Activated CD4-positive, alpha-beta T cell treated with anti-CD3 and anti-CD28 coated beads, Interleukin-2, amount 50 U/mL, for 4 hours (primary cell): ENCODE results near the gene EDEM2.
A peak's percentile ranks its signal among the peaks of the same experiment; 100 is the strongest.
"Not testable (repeated sequence)": the region's sequence is repeated elsewhere in the genome, so short reads cannot be mapped to it uniquely, and the experiment has no call there.

ENCODE experiments used
- DNase-seq, 2 experiments: peaks; one replicate each; pipeline ENCODE4 v3.0.0-alpha.2; 2020

Gene EDEM2

GRCh38 chr20:35146920-35147574, at the start of gene EDEM2:
Gene EDEM2 (minus strand): TSS chr20:35147336. CDS start chr20:35147258, 78 bp downstream.
- DNase-seq, result peak; percentile 86 to 90

GRCh38 chr20:35196313-35196712, 49.2 kb upstream of the EDEM2 start:
- DNase-seq, result no peak

GRCh38 chr20:35193031-35193791, 46.1 kb upstream of the EDEM2 start:
- not testable (repeated sequence) for DNase-seq

DNA sequence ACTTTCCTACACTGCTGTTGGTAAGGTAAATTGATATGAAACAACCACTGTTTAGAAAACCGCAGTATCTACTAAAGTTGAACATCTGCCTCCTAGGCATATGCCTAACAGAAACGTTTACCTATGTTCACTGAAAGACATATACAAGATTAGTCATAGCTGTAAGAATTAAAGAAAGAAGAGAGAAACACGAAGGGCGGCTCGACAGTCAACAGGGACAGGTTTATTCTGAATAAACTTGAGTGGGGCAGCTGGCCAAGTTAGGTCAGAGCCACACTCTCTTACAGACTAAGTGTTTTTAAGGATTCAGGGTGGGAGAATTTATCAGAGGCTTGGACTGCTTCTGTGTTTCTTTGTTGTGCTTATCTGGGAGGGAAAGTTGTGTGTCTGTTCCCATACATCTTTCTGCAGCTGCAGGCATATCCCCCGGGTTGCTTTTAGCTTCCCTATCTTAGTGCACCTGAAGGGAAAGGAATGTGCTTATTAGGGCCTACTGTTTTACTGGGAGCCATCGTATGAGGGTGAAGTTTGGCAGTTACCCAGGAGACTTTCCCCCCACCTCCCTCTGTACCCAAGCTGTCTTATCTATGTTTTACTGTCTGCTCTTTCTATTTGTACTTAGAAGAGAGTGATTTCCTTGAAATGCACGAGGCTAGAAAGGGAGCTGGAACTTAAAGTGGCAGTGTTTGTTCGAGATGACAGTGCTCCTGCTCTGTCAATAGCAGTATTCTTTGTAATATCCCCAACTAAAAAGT, 45.2 kb upstream of the EDEM2 start:
- no peak for DNase-seq

- no peak for DNase-seq
Observed at GRCh38 chr20:35191419-35192117, 44.4 kb upstream of the EDEM2 start.

GRCh38 chr20:35190556-35190955, 43.4 kb upstream of the EDEM2 start:
- no peak for DNase-seq

GRCh38 chr20:35189223-35189622, 42.1 kb upstream of the EDEM2 start:
- DNase-seq, result not testable (repeated sequence)

DNA sequence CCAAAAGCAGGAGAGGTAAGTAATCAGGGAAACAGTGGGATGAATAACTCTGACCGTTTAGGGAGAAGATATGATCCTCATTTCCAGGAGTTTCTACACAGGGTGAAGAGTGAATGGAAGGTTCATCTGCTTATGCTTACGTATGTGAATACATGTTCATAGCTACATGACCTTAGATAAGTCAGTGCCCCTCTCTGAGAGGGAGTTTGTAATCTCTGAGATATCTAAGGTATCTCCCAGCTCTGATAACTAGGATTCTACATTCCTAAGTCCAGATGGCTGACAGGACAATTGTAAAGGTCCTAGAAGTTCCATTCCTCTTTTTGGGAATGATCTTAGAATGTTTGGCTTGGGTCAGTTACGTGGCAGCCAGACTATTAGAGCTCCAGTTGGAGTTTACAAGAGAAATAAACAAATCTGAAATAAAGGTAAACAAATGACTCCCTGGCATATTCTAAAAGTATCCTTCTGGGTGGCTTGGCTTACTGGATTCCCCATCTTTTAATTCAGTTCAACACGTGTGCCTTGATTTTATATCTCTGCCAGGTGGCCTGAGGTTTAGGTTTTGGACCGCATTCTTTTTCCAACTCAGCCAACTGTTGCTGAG, 40.6 kb upstream of the EDEM2 start:
- no peak for DNase-seq

DNA sequence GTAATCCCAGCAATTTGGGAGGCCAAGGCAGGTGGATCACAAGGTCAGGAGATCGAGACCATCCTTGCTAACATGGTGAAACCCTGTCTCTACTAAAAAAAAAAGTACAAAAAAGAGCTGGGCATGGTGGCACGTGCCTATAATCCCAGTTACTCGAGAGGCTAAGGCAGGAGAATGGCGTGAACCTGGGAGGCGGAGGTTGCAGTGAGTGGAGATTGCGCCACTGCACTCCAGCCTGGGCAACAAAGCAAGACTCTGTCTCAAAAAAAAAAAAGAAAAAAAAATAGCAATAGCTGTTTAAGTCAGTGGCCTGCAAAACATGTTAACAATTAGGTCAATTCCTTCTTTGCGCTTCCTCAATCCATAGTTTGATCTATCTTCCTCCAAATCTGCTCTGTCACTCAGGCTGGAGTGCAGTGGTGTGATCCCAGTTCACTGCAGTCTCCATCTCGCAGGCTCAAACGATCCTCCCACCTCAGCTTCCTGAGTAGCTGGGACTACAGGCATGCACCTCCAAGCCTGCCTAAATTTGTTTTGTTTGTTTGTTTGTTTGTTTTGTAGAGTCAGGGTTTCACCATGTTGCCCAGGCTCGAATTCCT, 39.7 kb upstream of the EDEM2 start:
- not testable (repeated sequence) for DNase-seq

DNA sequence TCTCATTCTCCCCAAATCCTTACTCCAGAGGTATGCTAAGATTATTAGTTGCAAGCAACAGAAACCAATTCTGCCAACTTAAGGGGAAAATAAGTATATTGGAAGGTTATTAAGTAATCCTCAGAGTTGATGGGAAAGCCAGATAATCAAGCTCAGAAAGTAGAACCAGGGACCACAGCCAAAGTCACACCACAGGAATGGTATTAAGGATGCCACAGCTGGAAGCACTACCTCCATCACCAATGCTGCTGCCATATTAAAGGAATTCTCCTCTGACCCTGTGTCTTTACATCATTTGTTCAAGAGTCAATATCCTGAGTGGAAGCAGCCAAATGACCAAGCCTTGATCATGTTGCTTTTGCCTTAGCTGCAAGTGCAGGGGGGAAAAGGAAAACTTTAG, 34.6 kb upstream of the EDEM2 start:
- DNase-seq, result no peak

DNA sequence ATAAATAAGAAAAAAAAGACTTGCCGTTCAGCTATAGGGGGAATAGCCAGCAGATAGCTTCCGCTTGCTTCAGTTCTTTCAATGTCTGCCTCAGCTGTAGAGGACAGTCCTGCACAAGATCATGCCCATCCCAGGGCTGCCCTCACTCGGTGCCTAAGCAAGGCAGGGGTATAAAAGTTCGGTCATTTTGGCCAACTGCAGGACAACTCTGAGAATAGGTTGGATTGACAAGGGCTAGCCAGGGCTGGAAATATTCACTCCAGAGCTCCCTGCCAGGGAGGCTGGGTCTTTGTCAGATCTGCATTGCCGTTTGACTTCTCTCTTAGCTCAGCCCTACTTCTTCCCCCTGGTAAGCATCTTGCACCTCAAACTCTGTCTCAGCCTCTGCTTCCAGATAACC, 33.1 kb upstream of the EDEM2 start:
- no peak for DNase-seq

DNA sequence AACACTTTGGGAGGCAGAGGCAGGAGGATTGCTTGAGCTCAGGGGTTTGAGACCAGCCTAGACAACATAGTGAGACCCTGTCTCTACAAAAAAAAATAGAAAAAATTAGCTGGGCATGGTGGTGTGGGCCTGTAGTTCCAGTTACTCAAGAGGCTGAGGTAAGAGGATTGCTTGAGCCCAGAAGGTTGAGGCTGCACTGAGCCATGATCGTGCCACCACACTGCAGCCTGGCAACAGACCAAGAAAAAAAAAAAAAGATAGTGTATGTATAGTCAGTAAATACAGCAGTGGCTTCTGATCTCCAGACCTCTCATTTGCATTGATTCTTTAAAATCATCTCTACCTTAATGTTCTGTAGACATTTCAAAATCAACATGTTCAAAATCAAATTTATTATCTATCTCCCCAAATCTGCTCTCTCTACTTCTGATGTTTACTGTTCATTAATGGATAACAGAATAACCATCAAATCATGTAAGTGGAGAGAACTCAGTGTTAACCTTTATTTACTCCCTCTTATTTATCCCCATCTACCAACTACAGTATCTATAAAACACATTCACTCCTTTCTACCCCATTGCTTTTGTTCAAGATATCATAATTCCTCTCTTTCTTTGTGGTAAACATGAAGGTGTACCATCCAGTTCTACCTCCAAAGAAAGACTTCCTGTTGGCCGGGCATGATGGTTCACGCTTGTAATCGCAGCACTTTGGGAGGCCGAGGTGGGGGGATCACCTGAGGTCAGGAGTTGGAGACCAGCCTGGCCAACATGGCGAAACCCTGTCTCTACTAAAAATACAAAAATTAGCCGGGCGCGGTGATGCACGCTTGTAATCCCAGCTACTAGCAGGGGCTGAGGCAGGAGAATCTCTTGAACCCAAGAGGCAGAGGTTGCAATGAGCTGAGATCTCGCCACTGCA, 32.4 kb upstream of the EDEM2 start:
- DNase-seq, result no peak

GRCh38 chr20:35176132-35176531, 29.0 kb upstream of the EDEM2 start:
- DNase-seq, result no peak

DNA sequence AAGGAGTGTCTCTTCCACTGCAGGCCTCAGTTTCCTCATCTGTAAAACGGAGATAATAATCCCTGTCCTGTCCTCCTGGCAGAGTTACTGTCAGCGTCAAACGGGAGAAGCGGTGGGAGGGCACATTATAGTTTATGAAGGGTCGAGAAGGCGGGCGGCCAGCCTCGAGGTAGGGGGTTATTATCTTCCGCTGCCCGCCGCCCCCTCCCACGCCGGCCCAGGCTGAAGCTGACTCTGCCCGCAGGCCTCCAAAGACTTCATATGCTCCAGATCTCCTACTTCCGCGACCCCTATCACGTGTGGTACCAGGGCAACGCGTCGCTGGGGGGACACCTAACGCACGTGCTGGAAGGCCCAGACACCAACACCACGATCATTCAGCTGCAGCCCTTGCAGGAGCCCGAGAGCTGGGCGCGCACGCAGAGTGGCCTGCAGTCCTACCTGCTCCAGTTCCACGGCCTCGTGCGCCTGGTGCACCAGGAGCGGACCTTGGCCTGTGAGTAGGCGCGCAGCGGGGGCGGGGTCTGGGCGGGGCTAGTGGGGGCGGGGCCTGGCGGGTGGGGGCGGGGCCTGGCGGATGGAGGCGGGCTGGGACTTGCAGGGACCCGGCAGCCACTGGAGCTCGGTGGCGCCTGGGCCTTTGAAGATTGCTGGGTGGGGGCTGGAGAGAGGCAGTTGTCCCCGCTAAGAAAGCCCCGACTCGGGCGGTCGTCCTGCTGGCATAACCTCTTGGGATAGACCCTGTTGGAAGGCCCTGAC, 27.5 kb upstream of the EDEM2 start:
- no peak for DNase-seq

DNA sequence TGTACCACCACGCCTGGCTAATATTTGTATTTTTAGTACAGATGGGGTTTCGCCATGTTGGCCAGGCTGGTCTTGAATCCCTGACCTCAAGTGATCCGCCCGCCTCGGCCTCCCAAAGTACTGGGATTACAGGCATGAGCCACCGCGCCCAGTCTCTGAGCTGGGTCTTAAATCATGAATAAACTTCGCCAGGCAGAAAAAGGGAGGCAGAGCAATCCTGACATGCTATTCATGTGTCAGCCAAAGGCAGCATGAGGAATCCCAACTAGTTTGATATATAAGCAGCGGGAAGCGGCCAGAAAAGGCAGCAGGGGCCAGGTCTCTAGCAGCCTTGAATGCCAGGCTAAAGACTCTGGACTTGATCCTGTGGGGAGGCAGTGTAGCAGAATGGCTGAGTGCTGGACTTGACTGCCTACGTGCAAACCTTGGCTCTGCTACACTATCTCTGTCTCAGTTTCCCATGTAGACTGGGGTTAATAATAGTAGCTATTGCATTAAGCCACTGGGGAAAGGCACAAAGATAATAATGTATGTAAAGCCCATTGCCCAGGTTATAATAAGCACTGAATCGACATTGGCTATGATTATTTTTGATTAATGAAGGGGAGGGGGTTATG, 26.5 kb upstream of the EDEM2 start:
- no peak for DNase-seq

DNA sequence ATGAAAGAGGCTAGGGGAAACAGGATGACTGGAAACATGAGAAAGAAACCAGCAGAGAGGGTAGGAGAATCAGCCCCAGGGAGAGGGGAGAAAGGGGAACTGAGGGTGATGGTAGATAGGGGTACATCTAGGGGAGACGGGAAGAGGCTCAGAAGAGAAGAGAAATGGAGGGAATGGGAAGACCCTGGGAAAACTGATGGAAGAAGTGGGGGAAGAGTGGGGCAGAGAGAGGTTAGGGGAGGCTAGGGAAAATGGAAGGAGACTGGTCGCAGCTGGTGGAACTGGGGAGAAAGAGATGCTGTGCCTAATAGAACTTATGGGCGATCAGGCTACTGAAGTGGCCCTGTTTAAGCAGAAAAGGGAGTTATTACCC, 25.3 kb upstream of the EDEM2 start:
- no peak for DNase-seq

- DNase-seq, result no peak
Observed at GRCh38 chr20:35171753-35172433, 24.8 kb upstream of the EDEM2 start, which contains the start of gene PROCR. Gene PROCR (plus strand): TSS chr20:35172072. CDS start chr20:35172155, 83 bp downstream.

DNA sequence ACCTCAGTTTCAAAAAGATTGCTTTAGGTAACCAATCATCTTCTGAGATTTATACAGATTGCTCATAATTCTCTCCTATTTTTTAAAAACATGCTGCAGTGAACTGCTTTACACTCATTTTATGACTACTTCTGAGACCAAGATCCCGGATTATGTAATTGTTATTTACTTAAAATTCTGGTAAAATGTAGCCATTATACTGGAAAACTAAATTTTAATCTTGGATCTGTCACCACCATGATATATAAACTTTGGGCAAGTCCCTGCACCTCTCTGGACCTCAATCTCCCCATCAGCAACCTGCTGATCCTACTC, 24.3 kb upstream of the EDEM2 start:
- DNase-seq, result no peak

- not testable (repeated sequence) for DNase-seq
Observed at GRCh38 chr20:35168701-35169409, 21.7 kb upstream of the EDEM2 start.
